SKM-1 (cell line): ENCODE data around the gene ARID4B.
A peak's percentile ranks its signal among the peaks of the same experiment; 100 is the strongest.
"Not testable (repeated sequence)": the region's sequence is repeated elsewhere in the genome, so short reads cannot be mapped to it uniquely, and the experiment has no call there.

Source experiments
- DNase-seq: peaks from one replicate; lab custom pipeline; 2025; ENCODE audit not compliant: unreplicated experiment; lab: John Stamatoyannopoulos, UW

The ARID4B gene

DNA sequence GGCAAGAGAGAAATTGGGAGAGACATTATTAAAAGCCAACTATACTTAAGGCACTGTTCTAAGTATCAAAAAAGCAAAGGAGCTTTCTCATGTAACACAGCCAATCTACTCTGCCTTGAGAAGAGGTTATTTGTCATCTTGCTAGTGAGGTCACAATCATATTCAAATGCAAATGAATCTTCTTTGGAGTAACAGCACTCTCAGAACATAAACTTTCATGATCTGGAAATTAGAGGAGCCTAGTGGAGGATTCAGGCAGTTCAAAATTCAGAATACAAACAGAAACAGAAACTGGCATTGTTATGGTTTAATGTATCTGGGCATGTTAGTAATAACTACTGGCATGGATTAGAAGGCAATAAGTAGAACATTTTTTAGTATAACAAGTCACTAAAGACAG, 57.4 kb downstream of the ARID4B start:
- no peak for DNase-seq

DNA sequence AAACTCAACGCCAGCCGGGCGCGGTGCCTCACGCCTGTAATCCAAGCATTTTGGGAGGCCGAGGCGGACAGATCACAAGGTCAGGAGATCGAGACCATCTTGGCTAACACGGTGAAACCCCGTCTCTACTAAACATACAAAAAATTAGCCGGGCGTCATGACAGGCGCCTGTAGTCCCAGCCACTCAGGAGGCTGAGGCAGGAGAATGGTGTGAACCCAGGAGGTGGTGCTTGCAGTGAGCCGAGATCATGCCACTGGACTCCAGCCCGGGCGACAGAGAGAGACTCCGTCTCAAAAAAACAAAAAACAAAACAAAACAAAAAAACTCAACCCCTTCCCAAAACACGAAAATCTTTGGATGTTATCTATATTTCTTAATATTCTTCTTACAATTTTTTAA, 58.0 kb downstream of the ARID4B start:
- DNase-seq = not testable (repeated sequence)

DNA sequence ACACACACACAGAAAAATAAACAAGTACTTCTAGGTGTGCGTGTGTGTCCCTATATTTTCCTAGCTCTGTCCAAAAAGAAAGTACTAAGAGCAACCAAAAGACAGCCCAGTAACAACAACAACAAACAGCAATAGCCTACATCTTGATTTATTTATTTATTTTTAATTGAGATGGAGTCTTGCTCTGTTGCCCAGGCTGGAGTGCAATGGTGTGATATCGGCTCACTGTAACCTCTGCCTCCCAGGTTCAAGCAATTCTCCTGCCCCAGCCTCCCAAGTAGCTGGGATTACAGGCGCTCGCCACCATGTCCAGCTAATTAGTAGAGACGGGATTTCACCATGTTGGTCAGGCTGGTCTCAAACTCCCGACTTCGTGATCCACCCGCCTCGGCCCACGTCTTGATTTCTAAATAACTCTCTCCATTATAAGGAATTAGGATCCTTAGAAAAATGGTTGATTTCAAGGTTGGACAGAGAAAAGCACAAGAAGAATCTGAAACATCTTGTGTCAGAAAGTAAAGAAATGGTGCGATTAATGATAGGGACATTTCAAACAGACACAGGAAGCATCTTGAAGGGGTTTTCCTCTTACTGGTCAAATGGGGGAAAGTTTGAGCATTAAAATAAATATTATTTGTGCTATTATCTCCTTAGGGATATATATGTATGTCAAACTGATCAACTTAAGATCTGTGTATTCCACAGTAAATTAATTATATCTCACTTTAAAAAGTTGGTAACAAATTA, 59.4 kb downstream of the ARID4B start:
- DNase-seq = no peak

DNA sequence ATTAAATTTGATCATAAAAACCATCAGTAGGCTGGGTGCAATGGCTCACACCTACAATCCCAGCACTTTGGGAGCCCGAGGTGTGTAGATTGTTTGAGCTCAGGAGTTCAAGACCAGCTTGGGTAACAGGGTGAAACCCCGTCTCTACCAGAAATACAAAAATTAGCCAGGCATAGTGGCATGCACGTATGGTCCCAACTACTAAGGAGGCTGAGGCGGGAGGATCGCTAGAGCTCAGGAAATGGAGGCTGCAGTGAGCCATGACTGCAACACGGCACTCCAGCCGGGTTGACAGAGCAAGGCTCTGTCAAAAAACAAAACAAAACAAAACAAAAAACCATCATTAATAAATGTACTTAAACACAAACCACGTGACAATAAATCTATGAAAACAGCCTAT, 61.0 kb downstream of the ARID4B start:
- DNase-seq = no peak

DNA sequence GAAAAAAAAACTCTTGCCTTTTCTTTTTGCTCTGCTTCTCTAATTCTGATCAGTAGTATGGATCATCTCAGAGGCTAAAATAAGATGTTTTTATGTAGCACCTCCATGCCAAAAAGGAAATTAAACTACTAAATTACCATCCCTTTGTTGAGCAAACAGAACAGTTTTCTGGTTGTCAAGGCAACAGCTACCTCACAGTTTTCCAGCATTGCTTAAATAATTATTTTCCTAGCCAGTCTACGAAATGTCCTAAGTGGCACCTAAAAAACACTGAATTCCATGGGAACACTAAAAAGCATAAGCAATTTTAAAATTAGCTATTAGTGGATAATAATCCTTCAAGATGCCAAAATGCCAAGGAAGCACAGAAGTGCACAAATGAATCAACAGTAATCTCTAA, 61.7 kb downstream of the ARID4B start:
- DNase-seq = no peak

DNA sequence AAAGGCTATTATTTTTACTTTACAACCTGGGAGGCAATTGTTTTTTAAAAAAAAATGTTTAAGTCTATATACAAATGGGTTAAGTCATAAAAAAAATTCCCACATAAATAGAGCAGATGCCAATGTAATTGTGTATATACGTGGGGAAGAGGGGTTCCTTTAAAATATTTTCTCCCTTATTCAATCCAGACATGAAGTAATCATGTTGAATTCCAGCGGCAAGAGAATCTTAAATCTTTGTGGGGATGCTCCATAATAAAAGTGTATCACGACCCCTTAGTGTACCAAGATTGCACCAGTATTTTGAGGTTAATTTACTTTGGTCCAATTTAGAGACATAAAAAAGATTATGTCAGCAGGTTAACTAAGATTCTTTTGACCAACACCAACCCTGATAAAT, 62.1 kb downstream of the ARID4B start:
- no peak for DNase-seq

DNA sequence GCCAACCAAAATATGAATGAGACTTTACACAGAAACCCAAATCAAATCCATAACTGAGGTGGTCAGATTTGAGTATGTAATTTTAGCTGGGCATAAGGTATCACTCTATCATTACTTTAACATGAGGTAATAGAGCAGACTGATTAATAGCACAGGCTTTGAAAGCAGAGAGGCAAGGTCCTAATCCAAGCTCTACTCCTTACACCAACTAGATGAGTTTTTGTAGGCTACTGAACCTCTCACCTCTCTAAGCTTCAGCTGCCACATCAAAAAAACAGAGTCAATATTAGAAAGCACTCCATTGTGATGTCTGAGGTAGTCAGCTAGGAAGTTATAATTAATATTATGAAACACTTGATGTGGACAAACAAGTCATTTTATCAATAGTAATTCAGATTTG, 63.7 kb downstream of the ARID4B start:
- DNase-seq = no peak

DNA sequence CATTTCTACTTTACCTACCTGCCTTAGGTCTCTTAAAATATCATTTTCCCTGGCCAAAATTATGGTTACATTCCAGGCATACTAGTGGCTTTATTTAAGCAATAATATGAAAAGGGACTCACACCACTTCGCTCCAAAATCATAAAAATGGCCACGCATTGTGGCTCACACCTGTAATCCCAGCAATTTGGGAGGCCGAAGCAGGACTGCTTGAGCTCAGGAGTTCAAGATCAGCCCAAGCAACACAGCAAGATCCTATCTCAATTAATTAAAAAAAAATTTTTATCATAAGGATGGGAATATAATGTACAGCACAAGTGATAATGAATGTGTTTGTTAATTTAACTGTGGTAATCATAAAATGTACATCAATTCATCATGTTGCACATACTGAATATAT, 65.4 kb downstream of the ARID4B start:
- DNase-seq = no peak

DNA sequence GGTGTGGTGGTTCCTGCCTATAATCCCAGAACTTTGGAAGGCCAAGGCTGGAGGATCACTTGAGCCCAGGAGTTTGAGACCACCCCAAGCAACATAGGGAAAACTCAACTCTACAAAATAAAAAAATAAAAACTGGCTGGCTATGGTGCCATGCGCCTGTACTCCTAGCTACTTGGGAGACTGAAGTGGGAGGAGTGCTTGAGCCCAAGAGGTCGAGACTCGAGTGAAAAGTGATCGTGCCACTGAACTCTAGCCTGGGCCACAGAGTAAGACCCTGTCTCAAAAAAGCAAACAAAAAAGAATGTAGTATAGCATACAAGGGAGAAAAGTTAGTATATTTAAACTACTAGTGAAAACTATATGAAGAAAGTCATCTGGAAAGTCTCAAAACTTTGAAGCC, 66.7 kb downstream of the ARID4B start:
- DNase-seq = no peak

DNA sequence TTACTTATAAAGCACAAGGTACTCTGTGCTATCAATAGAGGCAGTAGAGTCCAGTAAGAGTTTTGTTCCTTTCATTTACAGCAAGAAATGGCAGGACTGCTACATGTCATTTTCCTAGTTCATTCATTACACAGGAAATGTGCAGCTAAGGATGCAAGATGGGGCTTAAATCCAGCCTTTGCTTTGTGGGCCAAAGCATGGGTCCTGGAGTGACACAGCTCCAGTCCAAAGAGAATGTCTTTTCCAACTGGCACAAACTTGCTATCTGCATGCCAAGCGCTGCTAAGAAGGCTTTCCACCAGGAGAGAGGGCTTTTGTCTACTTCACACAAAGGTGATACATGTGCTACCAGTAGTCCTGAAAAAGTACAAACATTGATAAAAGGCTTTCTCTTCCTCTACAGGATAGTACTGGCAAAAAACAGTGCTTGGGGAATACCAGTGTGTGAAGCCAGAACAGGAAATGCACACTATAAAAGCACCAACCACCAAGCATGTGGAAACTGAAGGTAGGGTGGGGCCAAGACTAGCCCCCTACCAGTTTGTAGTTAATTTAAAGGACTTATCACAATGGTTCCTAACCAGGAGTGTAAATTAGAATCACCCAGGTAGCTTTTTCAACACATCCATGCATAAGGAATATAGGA, 68.7 kb downstream of the ARID4B start:
- DNase-seq = no peak

DNA sequence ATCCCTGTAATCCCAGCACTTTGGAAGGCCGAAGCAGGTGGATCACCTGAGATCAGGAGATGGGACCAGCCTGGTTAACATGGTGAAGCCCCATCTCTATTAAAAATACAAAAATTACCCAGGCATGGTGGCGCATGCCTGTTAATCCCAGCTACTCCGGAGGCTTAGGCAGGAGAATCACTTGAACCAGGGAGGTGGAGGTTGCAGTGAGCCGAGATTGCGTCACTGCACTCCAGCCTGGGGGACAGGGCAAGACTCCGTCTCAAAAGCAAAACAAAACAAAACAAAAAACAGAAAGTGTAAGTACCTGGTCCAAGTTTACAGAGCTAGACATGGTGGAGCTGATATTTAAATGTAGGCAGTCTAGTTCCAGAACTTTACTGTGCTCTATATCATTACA, 69.9 kb downstream of the ARID4B start:
- not testable (repeated sequence) for DNase-seq

DNA sequence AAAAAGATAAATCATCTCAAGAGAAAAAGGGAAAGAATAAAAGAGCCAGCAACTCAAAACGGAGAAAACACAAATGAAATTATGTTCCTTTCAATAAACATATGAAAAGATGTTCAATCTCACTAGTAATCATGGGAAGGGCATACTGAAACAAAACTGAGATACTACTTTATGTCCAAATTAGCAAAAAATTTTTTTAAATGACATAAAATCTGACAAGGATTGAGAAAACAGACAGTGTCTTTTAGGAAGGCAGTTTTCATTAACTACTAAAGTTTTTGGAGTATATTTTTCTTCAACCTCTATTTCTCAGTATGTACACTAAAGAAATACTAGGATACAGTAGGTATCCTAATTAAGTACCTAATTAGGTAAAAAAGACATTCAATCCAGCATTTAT, 73.3 kb downstream of the ARID4B start:
- DNase-seq = no peak

DNA sequence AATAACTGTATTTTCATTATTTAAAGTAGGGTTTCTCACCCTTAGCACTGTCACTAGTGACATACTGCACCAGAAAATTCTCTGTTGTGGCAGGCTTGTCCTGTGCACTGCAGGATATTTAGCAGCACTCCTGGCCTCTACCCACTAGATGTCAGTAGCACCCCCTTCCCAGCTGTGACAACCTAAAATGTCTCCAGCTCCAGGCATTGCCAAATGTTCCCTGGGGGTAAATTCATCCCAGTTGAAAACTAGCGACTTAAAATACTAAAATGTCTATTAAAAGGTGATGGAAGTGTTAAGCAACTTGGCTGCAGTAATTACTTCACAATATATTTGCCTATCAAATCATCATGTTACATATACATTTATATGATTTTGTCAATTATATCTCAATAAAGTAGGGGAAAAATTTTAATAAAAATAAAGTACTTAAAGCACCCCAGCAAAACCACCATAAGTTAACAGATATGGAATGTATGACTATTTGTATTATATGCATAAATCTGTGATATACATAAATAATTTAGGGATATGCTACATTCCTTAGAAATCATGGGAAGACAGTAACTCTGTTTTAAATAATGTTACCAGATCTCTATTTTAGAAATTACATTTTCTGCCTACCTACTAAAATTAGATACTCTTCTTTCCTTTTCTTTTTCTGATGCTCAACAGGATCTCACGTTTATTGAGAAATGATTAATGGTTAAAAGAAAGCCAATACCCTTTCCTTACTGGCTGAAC, 74.6 kb downstream of the ARID4B start:
- peak; percentile 35 for DNase-seq

DNA sequence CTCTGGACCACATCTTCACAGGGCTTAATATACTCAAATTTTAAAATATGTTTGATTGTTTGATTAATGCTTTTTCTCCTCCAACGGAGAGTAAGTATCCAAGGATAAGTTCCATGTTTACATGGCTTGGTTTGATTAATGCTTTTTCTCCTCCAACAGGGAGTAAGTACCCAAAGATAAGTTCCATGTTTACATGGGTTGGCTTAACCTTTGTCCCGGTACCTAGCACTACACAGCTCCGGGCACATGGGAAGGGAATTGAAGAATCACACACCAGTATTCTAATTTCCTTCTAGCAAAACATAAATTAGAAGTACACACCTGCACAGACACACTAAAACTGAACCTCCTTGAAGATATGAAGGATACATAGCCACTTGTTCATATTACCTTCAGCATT, 77.5 kb downstream of the ARID4B start:
- no peak for DNase-seq

DNA sequence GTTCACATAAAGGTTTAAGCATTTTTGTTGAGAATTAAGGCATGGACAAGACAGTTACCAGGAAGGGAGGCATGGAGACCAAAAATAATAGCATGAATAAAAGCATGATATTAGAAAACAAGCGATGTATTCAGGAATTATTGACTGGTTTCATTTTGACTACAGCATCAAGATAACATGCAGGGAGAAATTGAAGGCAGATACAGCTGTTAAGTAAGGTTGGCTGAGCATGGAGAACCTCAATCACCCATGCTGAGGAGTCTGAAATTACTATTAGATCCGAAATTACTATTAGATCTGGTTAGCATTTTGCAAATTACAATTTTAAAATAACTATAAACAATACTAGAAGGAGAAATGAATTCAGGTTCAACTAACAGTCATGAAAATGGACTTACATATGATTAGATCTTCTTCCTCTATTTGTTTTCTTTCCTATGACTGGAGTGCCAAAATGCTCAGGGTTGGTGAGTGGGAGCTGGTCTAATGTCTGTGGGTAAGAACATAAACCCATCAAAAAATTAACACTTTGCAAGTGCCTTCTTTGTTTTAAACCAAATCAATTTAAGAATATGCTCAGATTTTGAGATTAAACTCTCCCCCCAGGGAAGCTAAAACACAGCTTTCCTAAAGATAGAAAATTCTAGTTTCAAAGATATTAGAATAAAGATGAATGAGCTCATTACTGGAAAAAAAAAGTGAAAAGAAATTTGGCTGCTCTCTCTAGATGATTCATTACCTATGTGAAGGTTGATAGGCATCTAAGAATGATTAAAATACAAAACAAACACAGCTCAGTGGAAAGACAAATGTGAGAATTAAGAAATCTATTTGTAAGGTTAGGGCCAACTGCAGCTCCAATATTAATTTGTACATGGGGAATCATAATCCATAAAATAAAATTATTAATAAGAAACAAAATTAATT, 81.7 kb downstream of the ARID4B start:
- DNase-seq = no peak

DNA sequence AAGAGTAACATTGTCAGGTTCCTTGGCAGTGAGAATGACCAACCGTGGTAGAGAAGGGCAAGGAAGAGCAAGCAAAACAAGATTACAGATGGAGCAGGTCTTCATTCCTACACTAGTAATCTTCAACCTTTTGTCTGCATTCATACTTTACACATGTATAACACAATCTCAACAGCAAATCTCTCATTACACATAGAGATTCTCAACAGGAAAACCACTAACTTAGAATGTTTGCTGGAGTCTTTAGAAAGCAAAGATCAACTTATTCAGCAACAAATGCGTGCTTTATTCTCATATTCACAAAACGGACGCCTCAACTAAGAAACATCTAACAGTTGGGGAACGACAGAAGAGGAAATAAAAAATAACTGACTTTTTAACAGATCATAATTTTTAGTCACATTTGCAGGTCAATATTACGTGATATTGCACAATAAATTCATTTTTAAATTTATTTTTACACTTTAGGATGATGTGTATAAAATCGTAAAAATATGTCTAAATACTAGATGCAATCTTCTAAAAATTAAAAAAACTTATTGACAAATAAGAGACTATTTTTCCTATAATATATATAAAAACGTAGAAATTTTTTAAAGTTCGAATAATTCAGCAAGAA, 82.9 kb downstream of the ARID4B start:
- no peak for DNase-seq

DNA sequence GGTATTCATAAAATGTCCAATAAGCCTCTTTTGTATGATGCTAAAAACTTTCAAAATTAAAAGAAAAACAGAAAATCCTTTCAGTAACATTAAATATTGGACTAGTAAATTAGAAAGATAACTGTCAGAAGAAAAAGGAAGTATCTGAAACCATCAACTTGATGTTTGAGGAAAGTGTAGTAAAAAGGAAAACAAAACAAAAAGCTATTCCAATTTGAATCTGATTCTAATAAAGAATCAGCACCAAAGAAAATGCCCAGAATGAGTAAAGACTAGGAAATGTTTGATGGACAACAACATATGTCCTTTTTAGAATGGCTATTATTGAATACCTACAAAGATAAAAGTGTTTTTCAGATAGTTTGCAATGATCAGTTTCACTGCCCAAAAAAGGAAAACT, 87.0 kb downstream of the ARID4B start:
- no peak for DNase-seq

DNA sequence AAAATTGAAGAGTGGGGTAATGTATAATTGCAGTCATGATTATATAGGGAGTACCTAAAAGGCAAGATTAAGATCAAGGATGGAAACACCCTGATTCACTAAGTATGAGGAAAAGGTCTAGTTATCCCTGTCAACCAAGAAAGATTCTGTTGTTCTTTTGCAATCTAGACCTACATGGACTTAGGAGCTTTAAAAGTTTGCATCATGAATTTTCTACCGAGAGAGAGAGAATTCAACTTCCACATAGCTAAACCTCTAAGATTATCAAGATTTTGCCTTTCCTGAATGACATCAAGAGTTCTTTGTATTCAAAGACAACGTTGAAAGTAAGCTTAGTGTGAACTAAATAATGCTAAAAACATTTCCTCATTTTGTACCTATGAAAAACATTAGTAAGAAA, 88.1 kb downstream of the ARID4B start:
- no peak for DNase-seq

DNA sequence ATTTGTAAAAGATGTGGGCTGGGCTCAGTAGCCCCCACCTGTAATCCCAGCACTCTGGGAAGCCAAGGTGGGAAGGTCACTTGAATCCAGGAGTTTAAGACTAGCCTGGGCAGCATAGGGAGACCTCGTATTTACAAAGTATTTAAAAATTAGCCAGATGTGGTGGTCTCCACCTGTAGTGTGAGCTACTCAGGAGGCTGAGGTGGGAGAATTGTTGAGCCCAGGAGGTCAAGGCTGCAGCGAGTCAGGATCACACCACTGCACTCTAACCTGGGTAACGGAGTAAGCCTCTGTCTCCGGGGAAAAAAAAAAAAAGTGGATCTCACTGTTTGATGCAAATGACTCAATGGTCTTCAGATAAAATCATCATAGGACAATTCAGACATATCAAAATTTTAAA, 89.4 kb downstream of the ARID4B start:
- no peak for DNase-seq

DNA sequence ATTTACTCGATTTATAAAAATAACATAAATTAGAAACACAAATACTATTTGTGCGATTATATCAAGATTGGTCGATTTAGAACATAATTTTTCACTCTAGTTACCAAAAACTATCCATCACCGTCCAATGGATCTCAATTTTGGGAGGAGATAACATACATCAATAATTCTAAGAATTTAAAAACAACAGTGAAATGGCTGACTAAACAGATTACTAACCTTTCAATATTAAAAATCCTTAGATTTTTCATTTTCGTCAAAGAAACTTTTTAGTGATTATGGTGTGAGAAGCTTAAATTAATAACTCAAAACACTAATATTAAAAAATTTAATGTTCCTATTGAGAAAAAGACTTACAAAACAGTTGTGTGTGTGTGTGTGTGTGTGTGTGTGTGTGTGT, 91.9 kb downstream of the ARID4B start:
- DNase-seq = no peak

DNA sequence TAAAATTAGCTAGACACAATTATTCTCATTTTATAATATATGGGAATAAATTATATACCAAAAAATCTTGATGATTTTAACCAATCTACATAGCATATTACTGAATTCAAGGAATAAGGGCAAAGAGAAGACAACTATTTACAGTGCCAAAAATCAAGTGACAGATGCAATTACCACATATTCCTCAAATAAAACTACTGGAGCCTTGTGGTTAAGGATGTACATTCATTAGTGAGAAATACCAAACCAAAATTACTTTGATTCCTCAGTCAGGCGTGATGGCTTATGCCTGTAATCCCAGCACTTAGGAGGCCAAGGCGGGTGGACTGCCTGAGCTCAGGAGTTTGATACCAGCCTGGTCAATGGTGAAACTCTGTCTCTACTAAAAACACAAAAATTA, 98.1 kb downstream of the ARID4B start:
- no peak for DNase-seq
